Activated T-cell treated with anti-CD3 and anti-CD28 coated beads for 1 hour (primary cell): ENCODE results near the gene SAMD8.
"Not testable (repeated sequence)": the region's sequence is repeated elsewhere in the genome, so short reads cannot be mapped to it uniquely, and the experiment has no call there.

Source experiments
- DNase-seq: peaks from one replicate; pipeline ENCODE4 v3.0.0-alpha.2; 2020; ENCODE audit warnings: low read depth

The SAMD8 gene

GRCh38 chr10:75086278-75086934 lies 25.1 kb upstream of the SAMD8 start:
- no peak for DNase-seq

GRCh38 chr10:75088640-75089039 lies 22.8 kb upstream of the SAMD8 start:
- no peak for DNase-seq

GRCh38 chr10:75089634-75090033 lies 21.8 kb upstream of the SAMD8 start:
- no peak for DNase-seq

GRCh38 chr10:75091146-75091545 lies 20.3 kb upstream of the SAMD8 start:
- no peak for DNase-seq

- DNase-seq, result no peak
Measured at GRCh38 chr10:75094465-75094864, 17.0 kb upstream of the SAMD8 start.

- no peak for DNase-seq
Measured at GRCh38 chr10:75095631-75096030, 15.8 kb upstream of the SAMD8 start.

GRCh38 chr10:75096749-75097148 lies 14.7 kb upstream of the SAMD8 start:
- DNase-seq, result no peak

- DNase-seq, result no peak
Measured at GRCh38 chr10:75097666-75098285, 13.7 kb upstream of the SAMD8 start.

- DNase-seq, result no peak
Measured at GRCh38 chr10:75098902-75099673, 12.4 kb upstream of the SAMD8 start.

GRCh38 chr10:75099952-75100763 lies 11.3 kb upstream of the SAMD8 start:
- DNase-seq, result peak; percentile 78

- DNase-seq, result no peak
Measured at GRCh38 chr10:75100764-75101291, 10.6 kb upstream of the SAMD8 start.

GRCh38 chr10:75101416-75102251 lies 9.8 kb upstream of the SAMD8 start:
- no peak for DNase-seq

GRCh38 chr10:75102830-75103673 lies 8.4 kb upstream of the SAMD8 start:
- DNase-seq, result no peak

- DNase-seq, result no peak
Measured at GRCh38 chr10:75103881-75104686, 7.4 kb upstream of the SAMD8 start.

- DNase-seq, result no peak
Measured at GRCh38 chr10:75104842-75105241, 6.6 kb upstream of the SAMD8 start.

GRCh38 chr10:75105576-75106197 lies 5.8 kb upstream of the SAMD8 start:
- no peak for DNase-seq

- DNase-seq, result no peak
Measured at GRCh38 chr10:75106242-75106641, 5.2 kb upstream of the SAMD8 start.

- not testable (repeated sequence) for DNase-seq
Measured at GRCh38 chr10:75106891-75107290, 4.6 kb upstream of the SAMD8 start.
